Right cardiac atrium (tissue), 5 donors: ENCODE results near the gene MICOS13. TPM values are rescaled to one million over a fixed set of nuclear protein-coding genes. Genes with fewer than 3 reads are reported as not detected.
A peak's percentile ranks its signal among the peaks of the same experiment; 100 is the strongest.

Source experiments
- ATAC-seq, 2 donors: fragments of 200-7000 bp; cut with Tn5 transposase; one replicate each; pipeline versions ENCODE4 v1.8.0 to v1.9.1; 2020; ENCODE audit warnings: moderate library complexity in 2 of 2, mild to moderate bottlenecking in 1 of 2
- DNase-seq, 3 donors: peaks; one replicate each; pipeline ENCODE4 v3.0.0-alpha.2; 2020
- H3K27ac ChIP-seq: one replicate; pipeline ENCODE4 v1.5.1; 2013; ENCODE audit warnings: mild to moderate bottlenecking, low read length, control low read depth, moderate library complexity
- H3K27me3 ChIP-seq: one replicate; pipeline ENCODE4 v1.6.1; 2013; ENCODE audit not compliant: control insufficient read depth, insufficient read depth
- H3K4me1 ChIP-seq: one replicate; pipeline ENCODE4 v1.6.1; 2013; ENCODE audit warnings: low read length; ENCODE audit not compliant: control insufficient read depth, insufficient read depth
- H3K4me3 ChIP-seq: one replicate; pipeline ENCODE4 v1.5.1; 2013; ENCODE audit warnings: low read length, control low read depth
- H3K9me3 ChIP-seq: one replicate; pipeline ENCODE4 v1.6.1; 2013; ENCODE audit warnings: low read length; ENCODE audit not compliant: control insufficient read depth
- WGBS: extraction: QIAGEN DNeasy Blood & Tissue Kit; methylation state at CpG from one replicate; pipeline ENCODE4 v1.1.7; 2013; 5-methylcytosine and 5-hydroxymethylcytosine counted together
- intact Hi-C, 4 donors: fragments of 100-400 bp; cut with DNase I; formaldehyde crosslinking; loops; one replicate each; pipeline versions ENCODE4 v1.11.0 to v1.14.0; 2022 to 2023
- polyA plus RNA-seq: library from polyadenylated mRNA; stranded (reverse); fragments of 200-250 nt; gene quantifications from one replicate; pipeline ENCODE4 v1.2.3, GENCODE V29; 2013
- total RNA-seq, 4 donors: library from RNA; stranded (reverse); fragmentation: NEBNext Ultra II Directional; extraction: Animal tissue kit (Norgen Biotek cat#: 25700); gene quantifications; one replicate each; pipeline ENCODE4 v1.2.1, GENCODE V29; 2021
- donor health status: healthy with polysubstance abuse.
- donor health status: DM: no; HTN: yes; CAD: no.
- donor health status: DM: no; HTN: no; CAD: no.
- donor health status: DM: no; HTN: yes; CAD: no; lungs with severe emphysema.
- donor health status: DM: yes; HTN: yes; CAD: no.

MICOS13 gene
- total and polyA plus RNA-seq, 5 donors = 132 to 296 (median 159) TPM

GRCh38 chr19:5683177-5683886, 3.0 kb upstream of the MICOS13 start:
- H3K27ac ChIP-seq = no peak overlapping the region
- no peaks in the 10 kb centered on the region for H3K27me3 ChIP-seq
- H3K9me3 ChIP-seq = no peaks in the 10 kb centered on the region
- intact Hi-C loops = no loop called here
- H3K4me1 ChIP-seq = peaks cover 9% of the 10 kb centered on the region
- WGBS = 91% methylated on average over 10 of the region's 10 CpGs
- DNase-seq (no peak), ATAC-seq (no peak)
- no peak overlapping the region for H3K4me3 ChIP-seq

GRCh38 chr19:5682107-5682482, 1.8 kb upstream of the MICOS13 start:
- Histone ChIP-seq H3K4me3 (no peak overlapping the region), H3K4me1 (peaks cover 9% of the 10 kb centered on the region), H3K27ac (no peak overlapping the region), H3K9me3 (no peaks in the 10 kb centered on the region), H3K27me3 (no peaks in the 10 kb centered on the region)
- WGBS = 89% methylated on average over 3 of the region's 3 CpGs
- intact Hi-C loops = no loop called here
- DNase-seq (no peak), ATAC-seq (no peak)

GRCh38 chr19:5681391-5682106, 1.2 kb upstream of the MICOS13 start:
- DNase-seq (peak in 1 of 3 donors; percentile 22), ATAC-seq (no peak)
- peaks cover 9% of the 10 kb centered on the region for H3K4me1 ChIP-seq
- 63% methylated on average over 17 of the region's 17 CpGs for WGBS
- H3K4me3 ChIP-seq = peak overlapping the region; percentile 82
- H3K9me3 ChIP-seq = no peaks in the 10 kb centered on the region
- H3K27ac ChIP-seq = no peak overlapping the region
- intact Hi-C loops = no loop called here
- H3K27me3 ChIP-seq = no peaks in the 10 kb centered on the region

- DNase-seq = peak; percentile 65 to 85 (median 83)
- Histone ChIP-seq H3K27me3 (no peaks in the 10 kb centered on the region), H3K27ac (peak overlapping the region; percentile 93), H3K4me3 (peak overlapping the region; percentile 82), H3K4me1 (peaks cover 13% of the 10 kb centered on the region), H3K9me3 (no peaks in the 10 kb centered on the region)
- ATAC-seq = peak; percentile 0 to 9
- intact Hi-C loops = no loop called here
- WGBS = under 1% methylated on average over 23 of the region's 23 CpGs
Measured at GRCh38 chr19:5680084-5680436, 256 bp downstream of the MICOS13 start.

GRCh38 chr19:5679289-5680083, 830 bp downstream of the MICOS13 start:
- intact Hi-C loops = no loop called here
- peak; percentile 47 to 75 (median 67) for DNase-seq
- peak overlapping the region; percentile 93 for H3K27ac ChIP-seq
- peak overlapping the region; percentile 82 for H3K4me3 ChIP-seq
- 23% methylated on average over 26 of the region's 26 CpGs for WGBS
- H3K27me3 ChIP-seq = no peaks in the 10 kb centered on the region
- ATAC-seq = peak in 1 of 2 donors; percentile 0
- no peaks in the 10 kb centered on the region for H3K9me3 ChIP-seq
- H3K4me1 ChIP-seq = peaks cover 13% of the 10 kb centered on the region

GRCh38 chr19:5678071-5678718, 2.1 kb downstream of the MICOS13 start:
- Histone ChIP-seq H3K4me1 (peaks cover 13% of the 10 kb centered on the region), H3K27me3 (no peaks in the 10 kb centered on the region), H3K4me3 (no peak overlapping the region), H3K27ac (no peak overlapping the region), H3K9me3 (no peaks in the 10 kb centered on the region)
- intact Hi-C loops = no loop called here
- ATAC-seq (no peak), DNase-seq (peak in 2 of 3 donors; percentile 15 to 48)
- 88% methylated on average over 22 of the region's 22 CpGs for WGBS

GRCh38 chr19:5677580-5677979, 2.7 kb downstream of the MICOS13 start:
- ATAC-seq (no peak), DNase-seq (peak in 1 of 3 donors; percentile 51)
- Histone ChIP-seq H3K9me3 (no peaks in the 10 kb centered on the region), H3K27me3 (no peaks in the 10 kb centered on the region), H3K27ac (no peak overlapping the region), H3K4me3 (no peak overlapping the region), H3K4me1 (peaks cover 13% of the 10 kb centered on the region)
- intact Hi-C loops = no loop called here
- WGBS = 88% methylated on average over 9 of the region's 9 CpGs

- WGBS = 92% methylated on average over 10 of the region's 10 CpGs
- DNase-seq = peak in 1 of 3 donors; percentile 43
- intact Hi-C loops = no loop called here
- Histone ChIP-seq H3K27me3 (no peaks in the 10 kb centered on the region), H3K4me3 (no peak overlapping the region), H3K9me3 (no peaks in the 10 kb centered on the region), H3K27ac (no peak overlapping the region), H3K4me1 (peaks cover 13% of the 10 kb centered on the region)
- ATAC-seq = no peak
Measured at GRCh38 chr19:5677136-5677535, 3.2 kb downstream of the MICOS13 start.

GRCh38 chr19:5676772-5677105, 3.6 kb downstream of the MICOS13 start:
- peaks cover 13% of the 10 kb centered on the region for H3K4me1 ChIP-seq
- intact Hi-C loops = no loop called here
- H3K27me3 ChIP-seq = no peaks in the 10 kb centered on the region
- DNase-seq = peak in 1 of 3 donors; percentile 57
- ATAC-seq = no peak
- no peaks in the 10 kb centered on the region for H3K9me3 ChIP-seq
- no peak overlapping the region for H3K27ac ChIP-seq
- WGBS = 64% methylated on average over 13 of the region's 13 CpGs
- no peak overlapping the region for H3K4me3 ChIP-seq

GRCh38 chr19:5676105-5676771, 4.1 kb downstream of the MICOS13 start:
- no peaks in the 10 kb centered on the region for H3K9me3 ChIP-seq
- DNase-seq = peak in 1 of 3 donors; percentile 55
- no peak for ATAC-seq
- intact Hi-C loops = no loop called here
- H3K4me1 ChIP-seq = peaks cover 12% of the 10 kb centered on the region
- H3K27ac ChIP-seq = no peak overlapping the region
- 65% methylated on average over 17 of the region's 17 CpGs for WGBS
- H3K4me3 ChIP-seq = no peak overlapping the region
- no peaks in the 10 kb centered on the region for H3K27me3 ChIP-seq
